ENCODE results near the gene PRDM8.

GRCh38 chr4:80192252-80192866 lies 4.9 kb upstream of the PRDM8 start:
- TF ChIP-seq, protein P1, sequence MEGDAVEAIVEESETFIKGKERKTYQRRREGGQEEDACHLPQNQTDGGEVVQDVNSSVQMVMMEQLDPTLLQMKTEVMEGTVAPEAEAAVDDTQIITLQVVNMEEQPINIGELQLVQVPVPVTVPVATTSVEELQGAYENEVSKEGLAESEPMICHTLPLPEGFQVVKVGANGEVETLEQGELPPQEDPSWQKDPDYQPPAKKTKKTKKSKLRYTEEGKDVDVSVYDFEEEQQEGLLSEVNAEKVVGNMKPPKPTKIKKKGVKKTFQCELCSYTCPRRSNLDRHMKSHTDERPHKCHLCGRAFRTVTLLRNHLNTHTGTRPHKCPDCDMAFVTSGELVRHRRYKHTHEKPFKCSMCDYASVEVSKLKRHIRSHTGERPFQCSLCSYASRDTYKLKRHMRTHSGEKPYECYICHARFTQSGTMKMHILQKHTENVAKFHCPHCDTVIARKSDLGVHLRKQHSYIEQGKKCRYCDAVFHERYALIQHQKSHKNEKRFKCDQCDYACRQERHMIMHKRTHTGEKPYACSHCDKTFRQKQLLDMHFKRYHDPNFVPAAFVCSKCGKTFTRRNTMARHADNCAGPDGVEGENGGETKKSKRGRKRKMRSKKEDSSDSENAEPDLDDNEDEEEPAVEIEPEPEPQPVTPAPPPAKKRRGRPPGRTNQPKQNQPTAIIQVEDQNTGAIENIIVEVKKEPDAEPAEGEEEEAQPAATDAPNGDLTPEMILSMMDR (conservative IDR thresholded peaks at IDR 0.05): no peak
- no peak for TF ChIP-seq EZH2 (IDR thresholded peaks at IDR 0.05; ENCODE audit: low read depth)
